Amygdala (tissue), 56 donors: Measurements from ENCODE around the gene NEIL3.

Experiments used
- DNase-seq, 56 donors: peaks; one replicate each; lab custom pipeline; 2025; lab: John Stamatoyannopoulos, UW

Gene NEIL3

GRCh38 chr4:177404986-177405385, 95.3 kb downstream of the NEIL3 start:
- no peak for DNase-seq

GRCh38 chr4:177405508-177405907, 95.8 kb downstream of the NEIL3 start:
- DNase-seq: no peak

GRCh38 chr4:177408023-177408422, 98.3 kb downstream of the NEIL3 start:
- DNase-seq: no peak

GRCh38 chr4:177410566-177410965, 100.9 kb downstream of the NEIL3 start:
- DNase-seq: no peak

- DNase-seq: no peak
Observed at GRCh38 chr4:177411996-177412395, 102.3 kb downstream of the NEIL3 start.
